NCI-H2107 (cell line): ENCODE results near the gene FXYD4.
"Not testable (repeated sequence)": the region's sequence is repeated elsewhere in the genome, so short reads cannot be mapped to it uniquely, and the experiment has no call there.

Experiments
- DNase-seq: peaks from one replicate; lab custom pipeline; 2025; lab: John Stamatoyannopoulos, UW

The FXYD4 gene

GRCh38 chr10:43371418-43371817 is at the start of gene FXYD4:
Gene FXYD4 (plus strand): TSS chr10:43371636. CDS start chr10:43373747, 2,111 bp downstream.
- DNase-seq: no peak

DNA sequence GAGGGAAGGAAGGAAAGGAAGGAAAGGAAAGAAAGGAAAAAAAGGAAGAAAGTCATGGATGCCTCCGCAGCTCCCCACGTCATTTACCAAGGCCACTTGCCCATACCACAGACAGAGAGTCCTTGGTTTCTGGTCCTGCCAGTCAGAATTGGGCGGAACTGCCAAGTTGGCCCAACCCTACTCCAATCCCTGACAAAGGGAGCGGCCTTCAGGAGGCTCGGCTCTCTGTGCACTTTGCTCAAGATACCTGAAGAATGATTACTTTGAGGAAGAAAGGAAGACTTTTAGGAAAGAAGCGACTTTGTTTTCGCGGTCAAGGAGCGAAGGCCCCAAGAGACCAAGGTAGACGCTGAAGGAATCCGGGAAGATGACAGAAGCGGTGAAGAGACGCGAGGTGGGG is 49.1 kb upstream of the FXYD4 start:
- DNase-seq: no peak

DNA sequence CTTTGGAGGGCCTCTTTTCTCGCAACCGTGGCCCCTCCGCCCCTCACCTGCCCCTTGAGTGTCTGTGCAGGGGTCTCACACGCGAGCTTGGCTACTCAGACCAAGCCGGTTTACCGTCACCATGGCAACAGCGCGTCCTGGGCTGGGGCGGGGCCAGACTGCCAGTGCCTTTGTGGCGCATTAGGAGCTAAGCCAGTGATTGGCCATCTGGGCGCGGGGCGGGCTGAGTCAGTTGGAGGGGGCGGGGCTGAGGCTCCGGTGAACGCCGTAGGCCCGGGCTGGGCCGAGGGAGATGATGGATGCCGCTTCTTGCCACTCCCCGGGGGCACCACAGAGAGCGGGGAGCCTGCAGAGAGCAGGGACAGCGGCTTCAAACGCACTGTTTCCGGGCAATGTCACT is 48.7 kb upstream of the FXYD4 start:
- DNase-seq: no peak

- no peak for DNase-seq
Measured at GRCh38 chr10:43323245-43323644, 48.2 kb upstream of the FXYD4 start.

GRCh38 chr10:43324876-43325275 is 46.6 kb upstream of the FXYD4 start:
- DNase-seq: no peak

DNA sequence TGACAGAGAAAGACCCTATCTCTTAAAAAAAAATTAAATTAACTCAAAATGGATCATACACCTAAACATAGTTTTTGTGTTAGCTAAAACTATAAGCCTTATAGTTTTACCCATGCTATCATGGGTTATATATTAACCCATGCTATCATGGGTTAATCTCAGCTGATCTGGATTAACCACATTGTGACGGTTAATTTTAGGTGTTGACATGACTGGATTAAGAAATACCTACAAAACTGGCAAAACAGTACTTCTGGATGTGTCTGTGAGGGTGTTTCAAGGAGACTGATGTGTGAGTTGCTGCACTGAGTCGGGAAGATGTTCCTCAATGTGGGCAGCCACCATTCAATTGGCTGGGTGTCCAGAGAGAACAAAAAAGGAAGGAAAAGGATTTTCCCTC is 44.3 kb upstream of the FXYD4 start:
- DNase-seq: no peak

DNA sequence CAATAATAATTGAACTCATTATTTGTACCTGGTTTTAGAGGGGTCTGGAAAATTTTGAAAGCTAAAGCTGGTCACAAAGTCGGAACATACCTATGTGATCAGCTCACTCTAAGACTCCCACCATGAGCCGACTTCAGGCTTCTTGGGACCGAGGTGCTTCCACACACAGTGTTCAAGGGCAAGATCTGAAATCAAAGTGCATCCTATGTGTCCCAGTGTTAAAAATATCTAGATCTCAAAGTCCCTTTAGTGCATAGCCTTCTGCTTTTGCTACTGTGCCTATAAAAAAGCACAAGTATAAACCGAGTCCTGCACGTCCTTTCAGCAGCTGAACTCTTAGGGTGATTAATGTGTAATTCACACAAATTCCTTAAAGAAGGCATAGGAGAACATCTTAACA is 43.5 kb upstream of the FXYD4 start:
- no peak for DNase-seq

- not testable (repeated sequence) for DNase-seq
Measured at GRCh38 chr10:43328810-43329209, 42.6 kb upstream of the FXYD4 start.

DNA sequence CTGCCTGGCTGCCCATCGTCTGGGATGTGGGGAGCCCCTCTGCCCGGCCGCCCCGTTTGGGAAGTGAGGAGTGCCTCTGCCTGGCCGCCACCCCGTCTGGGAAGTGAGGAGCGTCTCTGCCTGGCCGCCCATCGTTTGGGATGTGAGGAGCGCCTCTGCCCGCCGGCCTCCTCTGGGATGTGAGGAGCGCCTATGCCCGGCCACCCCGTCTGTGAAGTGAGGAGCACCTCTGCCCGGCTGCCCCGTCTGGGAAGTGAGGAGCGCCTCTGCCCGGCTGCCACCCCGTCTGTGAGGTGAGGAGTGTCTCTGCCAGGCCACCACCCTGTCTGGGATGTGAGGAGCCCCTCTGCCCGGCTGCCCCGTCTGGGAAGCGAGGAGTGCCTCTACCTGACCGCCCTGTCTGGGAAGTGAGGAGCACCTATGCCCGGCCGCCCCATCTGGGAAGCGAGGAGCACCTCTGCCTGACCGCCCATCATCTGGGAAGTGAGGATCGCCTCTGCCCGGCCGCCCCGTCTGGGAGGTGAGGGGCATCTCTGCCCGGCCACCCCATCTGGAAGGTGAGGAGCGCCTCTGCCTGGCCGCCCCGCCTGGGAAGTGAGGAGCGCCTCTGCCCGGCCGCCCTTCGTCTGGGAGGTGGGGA is 42.1 kb upstream of the FXYD4 start:
- not testable (repeated sequence) for DNase-seq

GRCh38 chr10:43330049-43330823 is 41.2 kb upstream of the FXYD4 start:
- DNase-seq: not testable (repeated sequence)

GRCh38 chr10:43330824-43331127 is 40.7 kb upstream of the FXYD4 start:
- DNase-seq: not testable (repeated sequence)

DNA sequence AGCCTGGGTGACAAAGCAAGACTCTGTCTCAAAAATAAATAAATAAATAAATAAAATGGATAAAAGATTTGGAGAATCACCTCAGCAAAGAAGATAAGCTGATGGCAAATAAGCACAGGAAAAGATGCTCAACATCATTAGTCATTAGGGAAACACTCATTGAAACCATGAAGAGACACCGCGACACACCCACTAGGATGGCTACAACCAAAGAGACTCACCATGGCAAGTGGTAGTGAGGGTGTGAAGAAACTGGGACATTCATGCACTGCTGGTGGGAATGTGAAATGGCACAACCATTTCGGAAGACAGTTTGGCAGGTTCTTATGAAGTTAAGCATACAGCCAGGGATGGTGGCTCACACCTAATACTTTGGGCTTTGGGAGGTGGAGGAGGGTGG is 37.8 kb upstream of the FXYD4 start:
- no peak for DNase-seq

DNA sequence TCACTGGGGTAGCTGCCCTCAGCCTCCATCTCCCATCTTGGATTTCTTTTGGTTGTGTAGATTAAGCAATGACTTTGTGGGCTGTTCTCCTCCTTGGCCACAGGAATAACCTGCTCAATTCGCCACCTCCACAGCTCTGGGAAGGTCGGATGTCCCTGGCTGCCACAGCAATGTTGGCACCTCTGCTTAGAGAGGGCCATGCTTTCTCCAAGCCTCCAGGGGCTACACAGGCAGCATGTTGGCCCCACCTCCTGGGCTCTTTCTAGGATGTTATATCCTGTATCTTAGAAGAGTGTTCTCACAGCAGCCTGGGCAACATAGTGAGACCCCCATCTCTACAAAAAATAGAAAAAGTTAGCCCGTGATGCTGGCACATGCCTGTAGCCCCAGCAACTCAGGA is 35.4 kb upstream of the FXYD4 start:
- DNase-seq: no peak

GRCh38 chr10:43336641-43337318 is 34.7 kb upstream of the FXYD4 start:
- DNase-seq: no peak

- DNase-seq: not testable (repeated sequence)
Measured at GRCh38 chr10:43337536-43337935, 33.9 kb upstream of the FXYD4 start.

DNA sequence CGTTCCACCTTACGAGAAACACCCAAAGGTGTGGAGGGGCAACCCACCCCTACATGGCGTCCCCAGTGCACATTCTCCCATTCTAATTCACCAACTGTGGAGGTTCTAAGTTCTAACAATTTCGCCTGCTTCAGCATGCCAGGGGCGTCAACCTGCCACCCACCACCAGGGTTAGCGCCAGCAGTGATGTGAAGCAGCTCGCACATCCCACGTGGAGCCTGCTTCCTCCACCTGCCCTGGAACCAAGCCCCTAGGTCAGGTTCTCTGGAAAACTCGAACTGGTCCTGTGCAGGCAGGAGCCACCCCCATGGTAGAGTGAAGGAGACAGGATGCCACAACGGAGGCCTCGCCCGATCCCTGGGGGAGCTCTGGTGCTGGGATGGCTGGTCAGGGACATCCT is 33.3 kb upstream of the FXYD4 start:
- no peak for DNase-seq

GRCh38 chr10:43339136-43339535 is 32.3 kb upstream of the FXYD4 start:
- no peak for DNase-seq

GRCh38 chr10:43340101-43340500 is 31.3 kb upstream of the FXYD4 start:
- no peak for DNase-seq

DNA sequence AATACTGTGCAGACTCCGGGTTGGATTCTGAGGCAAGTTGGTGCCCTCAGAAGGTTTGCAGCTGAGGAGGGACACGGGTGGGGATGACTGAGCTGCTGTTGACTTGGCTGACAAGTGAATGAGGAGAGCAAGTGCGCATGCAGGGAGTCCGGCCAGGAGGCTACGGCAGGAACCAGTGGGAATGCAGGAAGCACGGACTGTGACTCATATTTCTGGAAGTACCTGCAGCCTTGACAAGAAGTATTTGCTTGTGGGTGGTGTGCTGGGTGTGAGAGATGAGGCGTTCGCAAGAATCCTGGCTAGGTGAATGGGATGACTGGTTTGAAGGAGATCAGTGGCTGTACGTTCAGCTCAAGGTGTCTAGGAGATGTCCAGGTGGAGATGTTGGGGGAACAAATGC is 30.8 kb upstream of the FXYD4 start:
- DNase-seq: no peak

GRCh38 chr10:43341450-43341849 is 30.0 kb upstream of the FXYD4 start:
- no peak for DNase-seq

DNA sequence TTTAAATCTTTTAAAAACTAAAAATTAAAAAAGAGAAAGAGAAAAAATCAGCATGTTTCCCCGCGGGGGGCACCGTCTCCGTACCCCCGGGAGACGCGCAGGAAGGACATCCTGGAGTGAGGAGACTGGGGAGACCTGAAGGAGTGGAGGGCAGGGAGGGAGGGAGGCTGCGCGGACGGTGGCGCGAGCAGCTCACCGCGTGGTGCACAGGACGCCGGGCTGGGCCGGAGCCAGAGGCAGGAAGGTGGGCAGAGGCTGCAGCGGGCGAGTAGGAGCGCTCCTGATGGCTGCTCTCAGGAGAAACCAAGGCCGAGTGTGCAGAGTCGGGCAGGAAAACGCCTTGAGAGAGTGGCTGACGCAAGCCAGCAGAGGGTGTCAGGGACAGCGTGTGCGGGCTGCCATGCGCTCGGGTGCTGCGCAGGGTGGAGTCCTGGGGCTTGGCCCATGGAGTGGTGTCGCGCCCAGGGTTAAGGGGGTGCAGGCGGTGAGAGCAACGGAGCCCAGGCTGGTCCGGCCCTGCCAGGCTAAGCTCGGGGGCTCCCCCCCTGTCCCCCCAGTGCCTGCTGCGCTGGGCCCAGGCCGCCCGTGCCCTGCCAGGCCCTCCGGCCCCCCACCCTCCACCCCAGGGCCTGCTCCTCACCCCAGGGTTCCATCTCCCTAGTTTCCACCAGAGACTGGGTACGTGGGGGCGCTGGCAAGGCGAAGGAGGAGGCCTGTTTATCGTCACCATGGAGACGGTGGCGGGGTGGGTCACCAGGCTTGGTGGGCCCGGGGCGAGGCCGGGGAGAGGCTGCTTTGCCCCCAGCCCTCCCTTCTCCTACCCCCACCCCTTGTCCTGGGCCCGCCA is 28.9 kb upstream of the FXYD4 start:
- DNase-seq: no peak

GRCh38 chr10:43343126-43343525 is 28.3 kb upstream of the FXYD4 start:
- no peak for DNase-seq
